ENCODE measurements around the gene TST. TPM values are rescaled to one million over a fixed set of nuclear protein-coding genes. Genes with fewer than 3 reads are reported as not detected.
"Not testable (repeated sequence)": the region's sequence is repeated elsewhere in the genome, so short reads cannot be mapped to it uniquely, and the experiment has no call there.

TST gene
- total and polyA plus RNA-seq, 7 donors = 29.1 to 1,038 (median 31.4) TPM

GRCh38 chr22:36990457-36990856, 28.8 kb downstream of the TST start:
- no peak for DNase-seq
- 73 to 86% methylated on average over 6 of the region's 6 CpGs for WGBS, 2 donors
- H3K4me1 ChIP-seq = no peaks in the 10 kb centered on the region
- peaks cover 0 to 33% (median 3%) of the 10 kb centered on the region in 3 donors for H3K27me3 ChIP-seq
- no peak for TF ChIP-seq EP300 (IDR thresholded peaks at IDR 0.05)
- no peak for TF ChIP-seq POLR2A (IDR thresholded peaks at IDR 0.05)
- no peak for TF ChIP-seq POLR2AphosphoS5 (IDR thresholded peaks at IDR 0.05)
- peaks cover 0 to 9% (median 7%) of the 10 kb centered on the region in 4 donors for H3K9me3 ChIP-seq
- H3K36me3 ChIP-seq = no peaks in the 10 kb centered on the region
- no peak overlapping the region for H3K4me3 ChIP-seq
- intact Hi-C loops (cut with DNase I) = no loop called here
- H3K27ac ChIP-seq = no peak overlapping the region

- H3K36me3 ChIP-seq; H3K27ac ChIP-seq; H3K4me3 ChIP-seq; DNase-seq; intact Hi-C loops (cut with DNase I); H3K4me1 ChIP-seq; H3K9me3 ChIP-seq: not testable (repeated sequence)
- H3K27me3 ChIP-seq = peaks cover 0 to 29% (median 3%) of the 10 kb centered on the region in 3 donors
- 51 to 81% methylated on average over 4 of the region's 4 CpGs for WGBS, 2 donors
These were observed 30.2 kb downstream of the TST start for GRCh38 chr22:36989012-36989411.

- WGBS, 2 donors = 74 to 82% methylated on average over 12 of the region's 12 CpGs
- intact Hi-C loops (cut with DNase I) = no loop called here
- H3K27me3 ChIP-seq = peaks cover 0 to 29% (median 3%) of the 10 kb centered on the region in 3 donors
- DNase-seq = no peak
- H3K4me3 ChIP-seq = no peak overlapping the region
- no peaks in the 10 kb centered on the region for H3K4me1 ChIP-seq
- no peak overlapping the region for H3K27ac ChIP-seq
- no peaks in the 10 kb centered on the region for H3K36me3 ChIP-seq
- H3K9me3 ChIP-seq = peaks cover 0 to 9% (median 7%) of the 10 kb centered on the region in 4 donors
- no peak for TF ChIP-seq EP300 (IDR thresholded peaks at IDR 0.05)
- TF ChIP-seq CTCF (IDR thresholded peaks at IDR 0.05) = no peak
- TF ChIP-seq POLR2A (IDR thresholded peaks at IDR 0.05) = no peak
- TF ChIP-seq POLR2AphosphoS5 (IDR thresholded peaks at IDR 0.05) = no peak
These were observed 31.0 kb downstream of the TST start for GRCh38 chr22:36988075-36988832.

GRCh38 chr22:36986242-36986821, 32.9 kb downstream of the TST start:
- Histone ChIP-seq H3K27ac (no peak overlapping the region), H3K4me3 (no peak overlapping the region), H3K36me3 (no peaks in the 10 kb centered on the region), H3K27me3 (peaks cover 0 to 19% (median 3%) of the 10 kb centered on the region in 3 donors), H3K4me1 (no peaks in the 10 kb centered on the region), H3K9me3 (peaks cover 0 to 9% (median 7%) of the 10 kb centered on the region in 4 donors)
- intact Hi-C loops (cut with DNase I) = no loop called here
- 41 to 55% methylated on average over 8 of the region's 8 CpGs for WGBS, 2 donors
- no peak for DNase-seq
- TF ChIP-seq POLR2A (IDR thresholded peaks at IDR 0.05) (no peak), EP300 (IDR thresholded peaks at IDR 0.05) (no peak), POLR2AphosphoS5 (IDR thresholded peaks at IDR 0.05) (no peak), CTCF (IDR thresholded peaks at IDR 0.05) (peak in 2 of 4 experiments; percentile 15 to 57)

- Histone ChIP-seq H3K4me1 (no peaks in the 10 kb centered on the region), H3K9me3 (peaks cover 0 to 9% (median 7%) of the 10 kb centered on the region in 4 donors), H3K4me3 (no peak overlapping the region), H3K27ac (no peak overlapping the region), H3K36me3 (no peaks in the 10 kb centered on the region), H3K27me3 (peaks cover 0 to 9% (median 0%) of the 10 kb centered on the region in 3 donors)
- DNase-seq = no peak
- no peak for TF ChIP-seq POLR2A (IDR thresholded peaks at IDR 0.05)
- TF ChIP-seq POLR2AphosphoS5 (IDR thresholded peaks at IDR 0.05) = no peak
- no peak for TF ChIP-seq CTCF (IDR thresholded peaks at IDR 0.05)
- TF ChIP-seq EP300 (IDR thresholded peaks at IDR 0.05) = no peak
- 83 to 87% methylated on average over 10 of the region's 10 CpGs for WGBS, 2 donors
- intact Hi-C loops (cut with DNase I) = no loop called here
These were observed 33.9 kb downstream of the TST start for GRCh38 chr22:36985211-36985889.
